ENCODE data around the gene UVRAG. TPM values are rescaled to one million over a fixed set of nuclear protein-coding genes. Genes with fewer than 3 reads are reported as not detected.

Gene UVRAG
- total and polyA plus RNA-seq, 2 experiments from 2014 or later = 21.6 to 34.0 TPM

DNA sequence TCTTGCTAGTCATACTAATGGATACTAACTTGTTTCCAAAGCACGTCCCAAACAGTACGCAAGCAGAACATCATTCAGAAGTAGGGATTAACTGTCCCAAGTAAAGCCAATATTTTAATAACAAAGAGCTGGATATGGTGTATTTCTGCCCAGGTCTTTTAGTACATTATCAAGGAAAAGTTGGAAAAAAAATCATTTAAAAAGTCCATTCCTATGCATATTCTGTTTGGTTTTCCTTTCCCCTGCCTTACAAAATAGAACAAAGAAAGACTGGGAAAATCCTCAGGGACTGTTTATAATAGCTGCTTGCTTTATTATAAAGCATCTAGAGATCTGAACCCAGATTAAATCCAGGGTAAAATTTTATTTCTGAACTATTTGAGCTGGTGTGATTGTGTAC, 83.9 kb downstream of the UVRAG start:
- TF ChIP-seq, protein P1, sequence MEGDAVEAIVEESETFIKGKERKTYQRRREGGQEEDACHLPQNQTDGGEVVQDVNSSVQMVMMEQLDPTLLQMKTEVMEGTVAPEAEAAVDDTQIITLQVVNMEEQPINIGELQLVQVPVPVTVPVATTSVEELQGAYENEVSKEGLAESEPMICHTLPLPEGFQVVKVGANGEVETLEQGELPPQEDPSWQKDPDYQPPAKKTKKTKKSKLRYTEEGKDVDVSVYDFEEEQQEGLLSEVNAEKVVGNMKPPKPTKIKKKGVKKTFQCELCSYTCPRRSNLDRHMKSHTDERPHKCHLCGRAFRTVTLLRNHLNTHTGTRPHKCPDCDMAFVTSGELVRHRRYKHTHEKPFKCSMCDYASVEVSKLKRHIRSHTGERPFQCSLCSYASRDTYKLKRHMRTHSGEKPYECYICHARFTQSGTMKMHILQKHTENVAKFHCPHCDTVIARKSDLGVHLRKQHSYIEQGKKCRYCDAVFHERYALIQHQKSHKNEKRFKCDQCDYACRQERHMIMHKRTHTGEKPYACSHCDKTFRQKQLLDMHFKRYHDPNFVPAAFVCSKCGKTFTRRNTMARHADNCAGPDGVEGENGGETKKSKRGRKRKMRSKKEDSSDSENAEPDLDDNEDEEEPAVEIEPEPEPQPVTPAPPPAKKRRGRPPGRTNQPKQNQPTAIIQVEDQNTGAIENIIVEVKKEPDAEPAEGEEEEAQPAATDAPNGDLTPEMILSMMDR (IDR thresholded peaks at IDR 0.05; ENCODE audit: low read depth, low read length) = no peak
- H3K27me3 ChIP-seq = no peaks in the 10 kb centered on the region
- no peak overlapping the region for H3K4me3 ChIP-seq
- DNase-seq (ENCODE audit: low read depth in 1 of 2, low spot score in 1 of 2) = no peak
- H3K36me3 ChIP-seq = no peaks in the 10 kb centered on the region
- H3K4me1 ChIP-seq (ENCODE audit: low read depth) = peaks cover 33% of the 10 kb centered on the region
- H3K9me3 ChIP-seq (ENCODE audit: low read depth) = no peaks in the 10 kb centered on the region
- no peak overlapping the region for H3K27ac ChIP-seq

DNA sequence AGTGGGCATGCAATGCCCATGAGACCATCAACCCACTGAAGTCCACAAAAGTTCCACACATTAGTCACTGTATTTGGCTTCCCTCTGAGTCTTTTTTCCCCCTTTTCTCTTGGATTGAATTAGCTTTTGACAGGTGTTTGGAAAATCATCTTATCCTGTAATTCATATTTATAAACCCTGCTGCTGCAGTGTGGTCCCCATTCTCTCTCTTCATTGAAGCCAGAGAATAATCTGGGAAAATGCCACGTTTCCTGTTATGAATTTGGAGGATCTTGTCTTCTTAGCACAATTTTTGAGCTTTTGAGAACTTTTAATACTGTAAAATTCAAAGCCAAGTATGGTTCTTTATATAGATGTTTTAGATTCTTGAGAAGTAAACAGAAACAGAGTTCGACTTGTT, 84.8 kb downstream of the UVRAG start:
- H3K4me1 ChIP-seq (ENCODE audit: low read depth) = peaks cover 42% of the 10 kb centered on the region
- no peak for DNase-seq (ENCODE audit: low read depth in 1 of 2, low spot score in 1 of 2)
- no peaks in the 10 kb centered on the region for H3K27me3 ChIP-seq
- no peaks in the 10 kb centered on the region for H3K9me3 ChIP-seq (ENCODE audit: low read depth)
- no peak overlapping the region for H3K4me3 ChIP-seq
- no peak overlapping the region for H3K27ac ChIP-seq
- TF ChIP-seq, protein P1 (IDR thresholded peaks at IDR 0.05; ENCODE audit: low read depth, low read length) = no peak
- H3K36me3 ChIP-seq = no peaks in the 10 kb centered on the region

DNA sequence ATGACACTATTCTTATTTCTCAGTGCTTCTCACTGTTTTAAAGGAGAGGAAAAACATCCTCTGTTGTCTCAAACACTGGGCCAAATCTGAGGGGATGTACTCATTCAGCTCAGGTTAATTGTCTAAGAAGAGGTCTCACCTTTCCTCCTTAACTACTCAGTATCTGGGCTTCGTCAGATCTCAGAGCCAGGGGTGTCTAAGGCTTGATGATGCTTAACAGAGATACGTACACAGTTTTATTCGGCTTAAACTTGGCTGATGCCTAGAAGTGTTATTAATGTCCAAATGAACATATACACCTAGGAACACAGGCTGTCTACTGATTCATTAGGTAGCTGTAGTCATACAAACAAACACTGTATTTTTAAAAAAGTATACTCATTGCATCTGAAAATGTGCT, 85.8 kb downstream of the UVRAG start:
- TF ChIP-seq, protein P1 (IDR thresholded peaks at IDR 0.05; ENCODE audit: low read depth, low read length) = no peak
- Histone ChIP-seq H3K36me3 (no peaks in the 10 kb centered on the region), H3K27me3 (no peaks in the 10 kb centered on the region), H3K4me3 (no peak overlapping the region), H3K9me3 (ENCODE audit: low read depth) (no peaks in the 10 kb centered on the region), H3K4me1 (ENCODE audit: low read depth) (peaks cover 43% of the 10 kb centered on the region), H3K27ac (no peak overlapping the region)
- no peak for DNase-seq (ENCODE audit: low read depth in 1 of 2, low spot score in 1 of 2)

DNA sequence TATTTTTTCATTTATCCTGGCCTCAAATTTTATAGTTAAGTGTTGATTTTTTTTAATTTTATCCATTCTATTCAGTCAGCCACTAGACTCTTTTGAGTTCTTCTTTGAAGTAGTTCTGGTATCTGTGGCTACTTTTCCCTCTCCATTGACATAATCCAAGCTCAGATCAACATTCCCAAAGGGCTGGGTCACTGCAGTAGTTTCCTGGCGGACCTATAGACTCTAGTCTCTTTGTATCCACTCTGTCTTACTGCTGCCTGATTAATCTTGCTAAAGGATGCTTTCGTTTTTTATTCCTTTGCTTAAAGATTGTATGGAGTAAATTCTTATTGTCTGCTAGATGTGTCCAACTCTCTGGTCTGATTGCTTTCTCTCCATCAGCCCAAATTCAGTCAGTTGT, 87.6 kb downstream of the UVRAG start:
- no peaks in the 10 kb centered on the region for H3K27me3 ChIP-seq
- H3K36me3 ChIP-seq = no peaks in the 10 kb centered on the region
- no peak overlapping the region for H3K27ac ChIP-seq
- H3K4me1 ChIP-seq (ENCODE audit: low read depth) = peaks cover 43% of the 10 kb centered on the region
- H3K9me3 ChIP-seq (ENCODE audit: low read depth) = no peaks in the 10 kb centered on the region
- no peak for DNase-seq (ENCODE audit: low read depth in 1 of 2, low spot score in 1 of 2)
- no peak overlapping the region for H3K4me3 ChIP-seq
- TF ChIP-seq, protein P1 (IDR thresholded peaks at IDR 0.05; ENCODE audit: low read depth, low read length) = no peak

DNA sequence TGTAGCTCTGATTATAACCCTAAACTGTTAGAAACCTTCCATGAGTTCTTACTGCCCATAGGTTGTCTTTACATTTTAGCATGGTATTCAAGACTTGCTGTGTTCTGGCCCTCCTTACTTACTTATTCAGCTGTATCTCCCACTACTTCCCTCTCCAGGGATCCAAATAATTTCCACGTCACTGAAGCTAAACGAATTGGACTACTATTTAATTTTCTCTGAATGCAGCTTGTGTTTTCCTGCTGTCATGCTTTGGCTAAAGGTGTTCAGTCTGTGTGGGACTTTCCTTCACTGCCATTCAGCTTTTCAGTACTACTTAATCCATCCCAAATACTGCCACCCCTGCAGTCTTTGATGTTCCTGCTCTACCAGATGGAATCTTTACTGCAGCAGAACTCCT, 88.3 kb downstream of the UVRAG start:
- Histone ChIP-seq H3K27me3 (no peaks in the 10 kb centered on the region), H3K4me3 (no peak overlapping the region), H3K9me3 (ENCODE audit: low read depth) (no peaks in the 10 kb centered on the region), H3K4me1 (ENCODE audit: low read depth) (peaks cover 43% of the 10 kb centered on the region), H3K36me3 (no peaks in the 10 kb centered on the region), H3K27ac (peak overlapping the region; percentile 7)
- DNase-seq (ENCODE audit: low read depth in 1 of 2, low spot score in 1 of 2) = no peak
- TF ChIP-seq, protein P1 (IDR thresholded peaks at IDR 0.05; ENCODE audit: low read depth, low read length) = no peak

DNA sequence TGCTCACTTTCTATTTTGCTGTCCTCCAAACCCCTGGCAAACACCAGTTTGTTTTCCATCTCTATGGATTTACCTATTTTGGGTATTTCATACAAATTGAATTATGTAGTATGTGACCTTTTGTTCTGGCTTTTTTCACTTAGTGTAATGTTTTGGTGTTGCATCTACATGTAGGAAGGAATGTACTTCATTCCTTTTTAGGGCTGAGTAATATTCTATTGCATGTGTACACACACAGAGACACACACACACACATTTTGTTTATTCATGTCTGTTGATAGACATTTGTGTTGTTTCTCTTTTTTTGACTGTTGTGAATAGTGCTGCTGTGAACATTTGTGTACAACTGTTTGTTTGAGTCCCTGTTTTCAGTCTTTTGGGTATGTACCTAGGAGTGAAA, 90.4 kb downstream of the UVRAG start:
- H3K9me3 ChIP-seq (ENCODE audit: low read depth) = no peaks in the 10 kb centered on the region
- TF ChIP-seq, protein P1 (IDR thresholded peaks at IDR 0.05; ENCODE audit: low read depth, low read length) = no peak
- H3K36me3 ChIP-seq = no peaks in the 10 kb centered on the region
- peaks cover 36% of the 10 kb centered on the region for H3K4me1 ChIP-seq (ENCODE audit: low read depth)
- H3K4me3 ChIP-seq = no peak overlapping the region
- no peaks in the 10 kb centered on the region for H3K27me3 ChIP-seq
- no peak overlapping the region for H3K27ac ChIP-seq
- DNase-seq (ENCODE audit: low read depth in 1 of 2, low spot score in 1 of 2) = no peak

Data from cardiac muscle cell (in vitro differentiated cells and primary cell).